HepG2 (cell line): ENCODE measurements around the gene NT5DC1. TPM values are rescaled to one million over a fixed set of nuclear protein-coding genes. Genes with fewer than 3 reads are reported as not detected.

Source experiments
- NCOA1 ChIP-seq: sonication (generic); formaldehyde crosslinking; IDR thresholded peaks from 2 replicates; pipeline ENCODE4 v1.9.0; 2021; ENCODE audit warnings: missing genetic modification reagents
- ZNF253 ChIP-seq: sonication (generic); formaldehyde crosslinking; IDR thresholded peaks from 2 replicates; pipeline ENCODE4 v1.8.0; 2022; ENCODE audit warnings: mild to moderate bottlenecking, missing genetic modification reagents, borderline replicate concordance
- polyA plus RNA-seq, 8 experiments: library from polyadenylated mRNA; depleted of rRNA in 3 of 8; stranded (reverse) in 7 of 8; unstranded in 1 of 8; fragments of >200 nt; fragmentation: Illumina TruSeq in 4 of 8; extraction: Trizol in 4 of 8; gene quantifications; 2 replicates each; pipeline versions ENCODE4 v1.2.1 to v1.2.3, GENCODE V29; 2011 to 2016; ENCODE audit warnings: low read depth in 4 of 8, missing spikeins in 1 of 8, mixed read lengths in 1 of 8; ENCODE audit not compliant: insufficient read depth in 1 of 8
- total RNA-seq, 5 experiments: library from RNA; depleted of rRNA; stranded (reverse); fragments of >200 nt; fragmentation: Illumina TruSeq; extraction: Trizol; gene quantifications; 2 replicates each; pipeline ENCODE4 v1.2.3, GENCODE V29; 2016; ENCODE audit warnings: low read depth in 1 of 5
- TF ChIP-seq, protein P1 (sequence below): sonication (generic); formaldehyde crosslinking; IDR thresholded peaks from 2 replicates; pipeline ENCODE4 v1.4.0; 2020; ENCODE audit warnings: missing genetic modification reagents
- TF ChIP-seq, protein P2 (sequence below): sonication (generic); formaldehyde crosslinking; IDR thresholded peaks from 2 replicates; pipeline ENCODE4 v1.9.0; 2022; ENCODE audit warnings: low read depth, missing genetic modification reagents
- TF ChIP-seq, protein P3 (sequence below): sonication (generic); formaldehyde crosslinking; IDR thresholded peaks from 2 replicates; pipeline ENCODE4 v1.5.1; 2020; ENCODE audit warnings: missing genetic modification reagents, mild to moderate bottlenecking, borderline replicate concordance
- TF ChIP-seq, protein P4 (sequence below), 2 experiments: sonication (generic) in 1 of 2; formaldehyde crosslinking in 1 of 2; IDR thresholded peaks; 2 replicates each; pipeline versions ENCODE4 v1.4.0 to v1.6.1; 2016 to 2020; ENCODE audit warnings: borderline replicate concordance in 1 of 2, low read depth in 1 of 2, mild to moderate bottlenecking in 1 of 2, missing genetic modification reagents in 1 of 2

NT5DC1 gene
- total and polyA plus RNA-seq, 2 of the 13 experiments (the other 11 are each of a cell fraction or from before 2014, with no cell fraction given) = 27.0 to 56.1 TPM

DNA sequence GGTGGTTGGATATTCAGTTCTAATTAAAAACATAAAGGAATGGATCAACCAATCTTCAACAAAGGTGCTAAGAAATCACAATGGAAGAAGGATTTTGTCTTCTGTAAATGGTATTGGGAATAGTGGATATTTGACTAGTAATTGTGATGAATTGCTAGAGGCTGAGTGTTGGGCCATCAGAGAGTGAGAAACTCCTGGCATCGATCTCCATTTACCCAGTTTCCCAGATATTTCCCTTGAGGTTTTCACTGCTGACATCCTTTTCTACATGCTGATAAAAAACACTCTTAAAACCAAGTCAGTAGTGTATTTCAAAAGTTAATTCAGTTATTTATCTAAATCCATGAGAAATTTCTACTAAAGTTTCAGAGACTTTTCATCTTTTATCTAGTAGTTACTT, 65.7 kb downstream of the NT5DC1 start (continued):
- TF ChIP-seq, protein P1, sequence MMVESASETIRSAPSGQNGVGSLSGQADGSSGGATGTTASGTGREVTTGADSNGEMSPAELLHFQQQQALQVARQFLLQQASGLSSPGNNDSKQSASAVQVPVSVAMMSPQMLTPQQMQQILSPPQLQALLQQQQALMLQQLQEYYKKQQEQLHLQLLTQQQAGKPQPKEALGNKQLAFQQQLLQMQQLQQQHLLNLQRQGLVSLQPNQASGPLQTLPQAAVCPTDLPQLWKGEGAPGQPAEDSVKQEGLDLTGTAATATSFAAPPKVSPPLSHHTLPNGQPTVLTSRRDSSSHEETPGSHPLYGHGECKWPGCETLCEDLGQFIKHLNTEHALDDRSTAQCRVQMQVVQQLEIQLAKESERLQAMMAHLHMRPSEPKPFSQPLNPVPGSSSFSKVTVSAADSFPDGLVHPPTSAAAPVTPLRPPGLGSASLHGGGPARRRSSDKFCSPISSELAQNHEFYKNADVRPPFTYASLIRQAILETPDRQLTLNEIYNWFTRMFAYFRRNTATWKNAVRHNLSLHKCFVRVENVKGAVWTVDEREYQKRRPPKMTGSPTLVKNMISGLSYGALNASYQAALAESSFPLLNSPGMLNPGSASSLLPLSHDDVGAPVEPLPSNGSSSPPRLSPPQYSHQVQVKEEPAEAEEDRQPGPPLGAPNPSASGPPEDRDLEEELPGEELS (CRISPR knock-in tag) = no peak
- TF ChIP-seq NCOA1 (CRISPR knock-in tag) = no peak
- TF ChIP-seq ZNF253 (CRISPR knock-in tag) = no peak
- TF ChIP-seq, protein P2, sequence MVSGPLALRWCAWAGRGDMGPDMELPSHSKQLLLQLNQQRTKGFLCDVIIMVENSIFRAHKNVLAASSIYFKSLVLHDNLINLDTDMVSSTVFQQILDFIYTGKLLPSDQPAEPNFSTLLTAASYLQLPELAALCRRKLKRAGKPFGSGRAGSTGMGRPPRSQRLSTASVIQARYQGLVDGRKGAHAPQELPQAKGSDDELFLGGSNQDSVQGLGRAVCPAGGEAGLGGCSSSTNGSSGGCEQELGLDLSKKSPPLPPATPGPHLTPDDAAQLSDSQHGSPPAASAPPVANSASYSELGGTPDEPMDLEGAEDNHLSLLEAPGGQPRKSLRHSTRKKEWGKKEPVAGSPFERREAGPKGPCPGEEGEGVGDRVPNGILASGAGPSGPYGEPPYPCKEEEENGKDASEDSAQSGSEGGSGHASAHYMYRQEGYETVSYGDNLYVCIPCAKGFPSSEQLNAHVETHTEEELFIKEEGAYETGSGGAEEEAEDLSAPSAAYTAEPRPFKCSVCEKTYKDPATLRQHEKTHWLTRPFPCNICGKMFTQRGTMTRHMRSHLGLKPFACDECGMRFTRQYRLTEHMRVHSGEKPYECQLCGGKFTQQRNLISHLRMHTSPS (CRISPR knock-in tag) = no peak
- TF ChIP-seq, protein P3, sequence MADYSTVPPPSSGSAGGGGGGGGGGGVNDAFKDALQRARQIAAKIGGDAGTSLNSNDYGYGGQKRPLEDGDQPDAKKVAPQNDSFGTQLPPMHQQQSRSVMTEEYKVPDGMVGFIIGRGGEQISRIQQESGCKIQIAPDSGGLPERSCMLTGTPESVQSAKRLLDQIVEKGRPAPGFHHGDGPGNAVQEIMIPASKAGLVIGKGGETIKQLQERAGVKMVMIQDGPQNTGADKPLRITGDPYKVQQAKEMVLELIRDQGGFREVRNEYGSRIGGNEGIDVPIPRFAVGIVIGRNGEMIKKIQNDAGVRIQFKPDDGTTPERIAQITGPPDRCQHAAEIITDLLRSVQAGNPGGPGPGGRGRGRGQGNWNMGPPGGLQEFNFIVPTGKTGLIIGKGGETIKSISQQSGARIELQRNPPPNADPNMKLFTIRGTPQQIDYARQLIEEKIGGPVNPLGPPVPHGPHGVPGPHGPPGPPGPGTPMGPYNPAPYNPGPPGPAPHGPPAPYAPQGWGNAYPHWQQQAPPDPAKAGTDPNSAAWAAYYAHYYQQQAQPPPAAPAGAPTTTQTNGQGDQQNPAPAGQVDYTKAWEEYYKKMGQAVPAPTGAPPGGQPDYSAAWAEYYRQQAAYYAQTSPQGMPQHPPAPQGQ (CRISPR knock-in tag) = no peak
- TF ChIP-seq, protein P4, sequence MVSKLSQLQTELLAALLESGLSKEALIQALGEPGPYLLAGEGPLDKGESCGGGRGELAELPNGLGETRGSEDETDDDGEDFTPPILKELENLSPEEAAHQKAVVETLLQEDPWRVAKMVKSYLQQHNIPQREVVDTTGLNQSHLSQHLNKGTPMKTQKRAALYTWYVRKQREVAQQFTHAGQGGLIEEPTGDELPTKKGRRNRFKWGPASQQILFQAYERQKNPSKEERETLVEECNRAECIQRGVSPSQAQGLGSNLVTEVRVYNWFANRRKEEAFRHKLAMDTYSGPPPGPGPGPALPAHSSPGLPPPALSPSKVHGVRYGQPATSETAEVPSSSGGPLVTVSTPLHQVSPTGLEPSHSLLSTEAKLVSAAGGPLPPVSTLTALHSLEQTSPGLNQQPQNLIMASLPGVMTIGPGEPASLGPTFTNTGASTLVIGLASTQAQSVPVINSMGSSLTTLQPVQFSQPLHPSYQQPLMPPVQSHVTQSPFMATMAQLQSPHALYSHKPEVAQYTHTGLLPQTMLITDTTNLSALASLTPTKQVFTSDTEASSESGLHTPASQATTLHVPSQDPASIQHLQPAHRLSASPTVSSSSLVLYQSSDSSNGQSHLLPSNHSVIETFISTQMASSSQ (IDR thresholded peaks at IDR 0.05; ENCODE audit: low read depth) = no peak
- TF ChIP-seq, protein P4 (CRISPR knock-in tag; IDR thresholded peaks at IDR 0.05; ENCODE audit: borderline replicate concordance) = no peak
